ENCODE results near the gene ZNF536. TPM values are rescaled to one million over a fixed set of nuclear protein-coding genes. Genes with fewer than 3 reads are reported as not detected.
A peak's percentile ranks its signal among the peaks of the same experiment; 100 is the strongest.

ZNF536 gene
- total RNA-seq, 6 donors from 2014 or later, result 0.34 to 0.78 (median 0.71) TPM; not detected in 2

- no peak for DNase-seq
- Histone ChIP-seq H3K27ac (no peak overlapping the region), H3K9me3 (no peaks in the 10 kb centered on the region), H3K4me1 (no peaks in the 10 kb centered on the region), H3K27me3 (no peaks in the 10 kb centered on the region), H3K36me3 (no peaks in the 10 kb centered on the region), H3K4me3 (no peak overlapping the region)
- TF ChIP-seq POLR2AphosphoS5 (IDR thresholded peaks at IDR 0.05) (no peak), EP300 (IDR thresholded peaks at IDR 0.05) (no peak), POLR2A (IDR thresholded peaks at IDR 0.05) (no peak), CTCF (IDR thresholded peaks at IDR 0.05) (no peak)
- 67 to 70% methylated on average over 13 of the region's 13 CpGs for WGBS, 2 donors
- ATAC-seq (ENCODE audit: low FRiP score in 2 of 2), result no peak
Observed at GRCh38 chr19:30386551-30387143, 14.5 kb downstream of the ZNF536 start.

- H3K9me3 ChIP-seq, result no peaks in the 10 kb centered on the region
- no peak for ATAC-seq (ENCODE audit: low FRiP score in 2 of 2)
- TF ChIP-seq EP300 (IDR thresholded peaks at IDR 0.05) (no peak), CTCF (IDR thresholded peaks at IDR 0.05) (no peak), POLR2A (IDR thresholded peaks at IDR 0.05) (no peak), POLR2AphosphoS5 (IDR thresholded peaks at IDR 0.05) (no peak)
- WGBS, 2 donors, result 55 to 71% methylated on average over 10 to 12 of the region's 12 CpGs
- H3K4me1 ChIP-seq, result no peaks in the 10 kb centered on the region
- H3K36me3 ChIP-seq, result no peaks in the 10 kb centered on the region
- H3K4me3 ChIP-seq, result no peak overlapping the region
- H3K27me3 ChIP-seq, result no peaks in the 10 kb centered on the region
- DNase-seq, result no peak
- no peak overlapping the region for H3K27ac ChIP-seq
Observed at GRCh38 chr19:30387311-30388115, 15.3 kb downstream of the ZNF536 start.

GRCh38 chr19:30388327-30388726 is 16.1 kb downstream of the ZNF536 start:
- Histone ChIP-seq H3K36me3 (no peaks in the 10 kb centered on the region), H3K27me3 (no peaks in the 10 kb centered on the region), H3K27ac (no peak overlapping the region), H3K4me1 (no peaks in the 10 kb centered on the region), H3K9me3 (no peaks in the 10 kb centered on the region), H3K4me3 (no peak overlapping the region)
- no peak for TF ChIP-seq POLR2A (IDR thresholded peaks at IDR 0.05)
- no peak for TF ChIP-seq CTCF (IDR thresholded peaks at IDR 0.05)
- TF ChIP-seq EP300 (IDR thresholded peaks at IDR 0.05), result no peak
- no peak for TF ChIP-seq POLR2AphosphoS5 (IDR thresholded peaks at IDR 0.05)
- ATAC-seq (ENCODE audit: low FRiP score in 2 of 2) (no peak), DNase-seq (peak in 1 of 2 donors; percentile 30)
- WGBS, 2 donors, result 91 to 94% methylated on average over 9 of the region's 9 CpGs

GRCh38 chr19:30388819-30389218 is 16.6 kb downstream of the ZNF536 start:
- Histone ChIP-seq H3K27me3 (no peaks in the 10 kb centered on the region), H3K4me3 (no peak overlapping the region), H3K27ac (no peak overlapping the region), H3K36me3 (no peaks in the 10 kb centered on the region), H3K9me3 (no peaks in the 10 kb centered on the region), H3K4me1 (no peaks in the 10 kb centered on the region)
- DNase-seq (no peak), ATAC-seq (ENCODE audit: low FRiP score in 2 of 2) (no peak)
- 80 to 83% methylated on average over 5 of the region's 5 CpGs for WGBS, 2 donors
- no peak for TF ChIP-seq POLR2AphosphoS5 (IDR thresholded peaks at IDR 0.05)
- no peak for TF ChIP-seq CTCF (IDR thresholded peaks at IDR 0.05)
- TF ChIP-seq POLR2A (IDR thresholded peaks at IDR 0.05), result no peak
- TF ChIP-seq EP300 (IDR thresholded peaks at IDR 0.05), result no peak
